HL-60 (cell line): ENCODE measurements around the gene PTPN23.

ENCODE experiments used
- GABPA ChIP-seq: IDR thresholded peaks from 2 replicates; pipeline ENCODE4 v1.6.1; 2012; ENCODE audit warnings: low read depth
- POLR2AphosphoS5 ChIP-seq: IDR thresholded peaks from 2 replicates; pipeline ENCODE4 v1.6.1; 2012; ENCODE audit warnings: low read depth
- TF ChIP-seq, protein P1 (sequence below): IDR thresholded peaks from one replicate; pipeline ENCODE4 v1.5.1; 2011; ENCODE audit warnings: low read length, control low read depth, inconsistent platforms; ENCODE audit not compliant: insufficient read depth
- TF ChIP-seq, protein P2 (sequence below): IDR thresholded peaks from 2 replicates; pipeline ENCODE4 v1.6.1; 2012; ENCODE audit warnings: low read depth; ENCODE audit not compliant: insufficient replicate concordance

DNA sequence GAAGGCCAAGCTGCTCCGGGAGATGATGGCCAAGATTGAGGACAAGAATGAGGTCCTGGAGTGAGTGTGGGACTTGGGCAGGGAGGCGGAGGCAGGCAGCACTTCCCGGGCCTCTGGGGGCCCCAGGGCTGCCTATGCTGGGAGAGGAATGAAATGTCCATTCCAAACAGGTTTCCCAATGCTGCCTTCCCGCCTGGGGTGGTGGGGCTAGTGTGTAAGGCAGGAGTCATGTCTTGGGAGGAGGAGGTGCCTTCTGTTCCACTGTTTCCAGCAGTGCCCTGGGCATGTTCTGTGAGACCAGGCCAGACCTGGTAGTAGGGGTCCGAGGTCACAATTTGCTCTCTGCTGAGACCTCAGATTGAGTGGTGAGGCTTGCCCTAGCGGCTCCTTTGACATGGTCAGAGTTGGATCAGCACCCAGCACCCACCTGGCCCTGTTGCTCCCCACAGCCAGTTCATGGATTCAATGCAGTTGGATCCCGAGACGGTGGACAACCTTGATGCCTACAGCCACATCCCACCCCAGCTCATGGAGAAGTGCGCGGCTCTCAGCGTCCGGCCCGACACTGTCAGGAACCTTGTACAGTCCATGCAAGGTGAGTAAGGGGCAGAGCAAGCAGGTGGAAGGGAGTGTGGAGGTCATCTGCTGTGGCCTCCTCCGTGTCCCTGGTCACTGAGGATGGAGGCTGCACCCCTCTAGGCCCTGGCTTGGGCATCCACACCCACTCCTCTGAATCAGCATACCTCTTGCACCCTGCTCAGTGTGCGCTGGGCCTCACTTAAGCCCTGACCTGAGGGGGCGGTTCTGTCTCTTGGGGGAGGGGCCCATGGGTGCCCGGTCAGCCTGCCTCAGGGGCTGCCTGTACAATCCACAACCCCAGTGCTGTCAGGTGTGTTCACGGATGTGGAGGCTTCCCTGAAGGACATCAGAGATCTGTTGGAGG, 27.3 kb downstream of the PTPN23 start:
- TF ChIP-seq, protein P1, sequence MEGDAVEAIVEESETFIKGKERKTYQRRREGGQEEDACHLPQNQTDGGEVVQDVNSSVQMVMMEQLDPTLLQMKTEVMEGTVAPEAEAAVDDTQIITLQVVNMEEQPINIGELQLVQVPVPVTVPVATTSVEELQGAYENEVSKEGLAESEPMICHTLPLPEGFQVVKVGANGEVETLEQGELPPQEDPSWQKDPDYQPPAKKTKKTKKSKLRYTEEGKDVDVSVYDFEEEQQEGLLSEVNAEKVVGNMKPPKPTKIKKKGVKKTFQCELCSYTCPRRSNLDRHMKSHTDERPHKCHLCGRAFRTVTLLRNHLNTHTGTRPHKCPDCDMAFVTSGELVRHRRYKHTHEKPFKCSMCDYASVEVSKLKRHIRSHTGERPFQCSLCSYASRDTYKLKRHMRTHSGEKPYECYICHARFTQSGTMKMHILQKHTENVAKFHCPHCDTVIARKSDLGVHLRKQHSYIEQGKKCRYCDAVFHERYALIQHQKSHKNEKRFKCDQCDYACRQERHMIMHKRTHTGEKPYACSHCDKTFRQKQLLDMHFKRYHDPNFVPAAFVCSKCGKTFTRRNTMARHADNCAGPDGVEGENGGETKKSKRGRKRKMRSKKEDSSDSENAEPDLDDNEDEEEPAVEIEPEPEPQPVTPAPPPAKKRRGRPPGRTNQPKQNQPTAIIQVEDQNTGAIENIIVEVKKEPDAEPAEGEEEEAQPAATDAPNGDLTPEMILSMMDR: no peak
- TF ChIP-seq, protein P2, sequence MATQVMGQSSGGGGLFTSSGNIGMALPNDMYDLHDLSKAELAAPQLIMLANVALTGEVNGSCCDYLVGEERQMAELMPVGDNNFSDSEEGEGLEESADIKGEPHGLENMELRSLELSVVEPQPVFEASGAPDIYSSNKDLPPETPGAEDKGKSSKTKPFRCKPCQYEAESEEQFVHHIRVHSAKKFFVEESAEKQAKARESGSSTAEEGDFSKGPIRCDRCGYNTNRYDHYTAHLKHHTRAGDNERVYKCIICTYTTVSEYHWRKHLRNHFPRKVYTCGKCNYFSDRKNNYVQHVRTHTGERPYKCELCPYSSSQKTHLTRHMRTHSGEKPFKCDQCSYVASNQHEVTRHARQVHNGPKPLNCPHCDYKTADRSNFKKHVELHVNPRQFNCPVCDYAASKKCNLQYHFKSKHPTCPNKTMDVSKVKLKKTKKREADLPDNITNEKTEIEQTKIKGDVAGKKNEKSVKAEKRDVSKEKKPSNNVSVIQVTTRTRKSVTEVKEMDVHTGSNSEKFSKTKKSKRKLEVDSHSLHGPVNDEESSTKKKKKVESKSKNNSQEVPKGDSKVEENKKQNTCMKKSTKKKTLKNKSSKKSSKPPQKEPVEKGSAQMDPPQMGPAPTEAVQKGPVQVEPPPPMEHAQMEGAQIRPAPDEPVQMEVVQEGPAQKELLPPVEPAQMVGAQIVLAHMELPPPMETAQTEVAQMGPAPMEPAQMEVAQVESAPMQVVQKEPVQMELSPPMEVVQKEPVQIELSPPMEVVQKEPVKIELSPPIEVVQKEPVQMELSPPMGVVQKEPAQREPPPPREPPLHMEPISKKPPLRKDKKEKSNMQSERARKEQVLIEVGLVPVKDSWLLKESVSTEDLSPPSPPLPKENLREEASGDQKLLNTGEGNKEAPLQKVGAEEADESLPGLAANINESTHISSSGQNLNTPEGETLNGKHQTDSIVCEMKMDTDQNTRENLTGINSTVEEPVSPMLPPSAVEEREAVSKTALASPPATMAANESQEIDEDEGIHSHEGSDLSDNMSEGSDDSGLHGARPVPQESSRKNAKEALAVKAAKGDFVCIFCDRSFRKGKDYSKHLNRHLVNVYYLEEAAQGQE: no peak
- no peak; the same call in 1 of the 2 replicates for TF ChIP-seq POLR2AphosphoS5
- TF ChIP-seq GABPA: no peak
